Heart left ventricle (tissue), 16 donors: ENCODE data around the gene LIMK2. TPM values are rescaled to one million over a fixed set of nuclear protein-coding genes. Genes with fewer than 3 reads are reported as not detected.

Experiments used
- ATAC-seq, 4 donors: fragments of 200-7000 bp; cut with Tn5 transposase; one replicate each; pipeline ENCODE4 v1.9.1; 2020 to 2022; ENCODE audit warnings: moderate library complexity in 4 of 4, mild to moderate bottlenecking in 3 of 4, moderate number of reproducible peaks in 1 of 4
- DNase-seq, 5 donors: peaks; one replicate each; pipeline ENCODE4 v3.0.0-alpha.2; 2020
- H3K27ac ChIP-seq, 12 donors: fragments of 200-600 bp; sonication (generic) in 4 of 12; one replicate each; pipeline versions ENCODE4 v1.5.0 to v1.8.0; 2016 to 2022; ENCODE audit warnings: mild to moderate bottlenecking in 2 of 12
- H3K27me3 ChIP-seq, 9 donors: fragments of 200-600 bp; sonication (generic) in 2 of 9; one replicate each; pipeline versions ENCODE4 v1.5.1 to v1.8.0; 2016 to 2022; ENCODE audit warnings: mild to moderate bottlenecking in 3 of 9
- H3K36me3 ChIP-seq, 9 donors: fragments of 200-600 bp; sonication (generic) in 2 of 9; one replicate each; pipeline versions ENCODE4 v1.5.0 to v1.8.0; 2018 to 2022; ENCODE audit warnings: mild to moderate bottlenecking in 2 of 9
- H3K4me1 ChIP-seq, 12 donors: fragments of 200-600 bp; sonication (generic) in 4 of 12; one replicate each; pipeline versions ENCODE4 v1.5.0 to v1.8.0; 2016 to 2022; ENCODE audit warnings: mild to moderate bottlenecking in 3 of 12
- H3K4me3 ChIP-seq, 12 donors: fragments of 200-600 bp; sonication (generic) in 4 of 12; one replicate each; pipeline versions ENCODE4 v1.5.0 to v1.8.0; 2017 to 2022; ENCODE audit warnings: mild to moderate bottlenecking in 9 of 12, moderate library complexity in 4 of 12
- H3K9me3 ChIP-seq, 12 donors: fragments of 200-600 bp; sonication (generic) in 4 of 12; one replicate each; pipeline versions ENCODE4 v1.5.0 to v1.8.0; 2016 to 2022; ENCODE audit warnings: mild to moderate bottlenecking in 1 of 12
- CTCF ChIP-seq, 12 donors: fragments of 200-600 bp; sonication (generic) in 4 of 12; IDR thresholded peaks; one replicate each; pipeline versions ENCODE4 v1.5.0 to v1.8.0; 2018 to 2022; ENCODE audit warnings: antibody characterized with exemption in 12 of 12, mild to moderate bottlenecking in 5 of 12
- POLR2A ChIP-seq, 2 donors: fragments of 450-650 bp; IDR thresholded peaks; one replicate each; pipeline ENCODE4 v1.6.1; 2017; ENCODE audit warnings: antibody characterized with exemption in 2 of 2, mild to moderate bottlenecking in 2 of 2, moderate library complexity in 2 of 2
- WGBS, 4 donors: extraction: QIAGEN DNeasy Blood & Tissue Kit in 2 of 4; methylation state at CpG; one replicate each; pipeline versions ENCODE4 v1.1.5 to v1.1.7; 2013 to 2018; 5-methylcytosine and 5-hydroxymethylcytosine counted together
- intact Hi-C, 10 donors: fragments of 100-400 bp; cut with DNase I; formaldehyde crosslinking; loops; one replicate each; pipeline versions ENCODE4 v1.11.1 to v1.14.2; 2022
- polyA plus RNA-seq, 2 donors: library from polyadenylated mRNA; stranded (reverse); fragments of 200-250 nt; gene quantifications; one replicate each; pipeline ENCODE4 v1.2.3, GENCODE V29; 2013
- total RNA-seq, 9 donors: library from RNA; depleted of rRNA in 2 of 9; stranded (reverse); fragments of >200 nt in 2 of 9; fragmentation: NEBNext Ultra II Directional in 3 of 9; extraction: Animal tissue kit (Norgen Biotek cat#: 25700) in 3 of 9; gene quantifications; one replicate each; pipeline versions ENCODE4 v1.1.0 to v1.2.4, GENCODE V29; 2016 to 2023
- donor health status: ischemic (EF 13 %, LVEDD 7.1; RV severe dilation, severe dysfunction).
- donor health status: healthy with polysubstance abuse.
- donor health status: DM: no; HTN: yes; CAD: no.
- donor health status: DM: no; HTN: no; CAD: no.
- donor health status: ischemic (EF 25% LVEDD 6.9; RV normal size, moderate dysfunction).
- donor health status: ischemic (EF 25% LVEDD 5.7; RV mildly dilated, moderate dysfunction).
- donor health status: healthy.
- donor health status: DM: yes; HTN: yes; CAD: no.
- donor health status: ischemic (EF 35%, LVEDD 5.7; RV mildly dilated, moderate dysfunction).
- donor health status: nonischemic (EF 11% LVEDD 7.7; RV severe dilation, severe dysfunction).
- donor health status: DM: yes; HTN: yes; CAD: no.
- donor health status: PGD.
- donor health status: ischemic (EF 29% LVEDD 5.4; RV normal size, mild dysfunction).
- donor health status: nonischemic (EF 23%, LVEDD 6.1; RV moderate dilation, normal function).

The LIMK2 gene
- total and polyA plus RNA-seq, 11 donors: 7.0 to 33.3 (median 9.4) TPM

DNA sequence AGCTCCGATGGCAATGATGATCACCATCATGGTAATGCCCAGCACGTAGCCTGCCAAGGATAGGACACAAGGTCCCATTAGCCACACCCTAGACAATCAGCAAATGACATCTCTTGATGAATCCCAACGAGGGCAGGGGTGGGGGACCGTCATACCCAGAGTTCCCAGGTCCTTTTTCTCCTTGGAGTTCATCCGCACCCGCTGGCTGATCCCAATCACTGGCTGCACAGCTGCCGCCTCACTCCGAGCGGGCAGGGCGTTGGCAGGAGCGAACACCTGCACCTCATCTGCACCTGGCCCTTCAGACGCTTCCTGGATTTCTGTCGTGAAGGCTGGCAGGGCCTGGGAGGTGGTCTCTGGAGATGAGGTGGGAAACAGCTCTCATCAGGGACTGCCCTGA is 77.2 kb downstream of the LIMK2 start:
- no peaks in the 10 kb centered on the region for H3K9me3 ChIP-seq
- DNase-seq (no peak), ATAC-seq (no peak)
- H3K36me3 ChIP-seq: peaks cover 0 to 56% (median 46%) of the 10 kb centered on the region in 9 donors
- peak overlapping the region in 10 of 12 donors; percentile 87 to 99 (median 96) for H3K27ac ChIP-seq
- H3K4me1 ChIP-seq: peaks cover 3 to 80% (median 47%) of the 10 kb centered on the region in 12 donors
- TF ChIP-seq POLR2A (IDR thresholded peaks at IDR 0.05) (no peak), CTCF (IDR thresholded peaks at IDR 0.05) (no peak)
- H3K4me3 ChIP-seq: peak overlapping the region in 7 of 12 donors; percentile 60 to 93 (median 74)
- H3K27me3 ChIP-seq: no peaks in the 10 kb centered on the region
- intact Hi-C loops: no loop called here
- WGBS, 4 donors: 83 to 87% (median 84%) methylated on average over 13 of the region's 13 CpGs

GRCh38 chr22:31290494-31291471 is 78.7 kb downstream of the LIMK2 start:
- Histone ChIP-seq H3K27me3 (no peaks in the 10 kb centered on the region), H3K36me3 (peaks cover 0 to 42% (median 33%) of the 10 kb centered on the region in 9 donors), H3K9me3 (no peaks in the 10 kb centered on the region), H3K4me1 (peaks cover 2 to 80% (median 50%) of the 10 kb centered on the region in 12 donors), H3K4me3 (peak overlapping the region; percentile 43 to 93 (median 70)), H3K27ac (peak overlapping the region; percentile 75 to 99 (median 96))
- ATAC-seq (peak; percentile 90 to 94 (median 92)), DNase-seq (peak; percentile 94 to 98 (median 97))
- TF ChIP-seq POLR2A (IDR thresholded peaks at IDR 0.05) (peak; percentile 85 to 95), CTCF (IDR thresholded peaks at IDR 0.05) (no peak)
- intact Hi-C loops: loop anchor here in 3 of 10 donors (5.0 to 10.0 kb wide), 2 partner anchors 78 to 686 kb away; partner anchors contain the start of genes LIMK2 (in 2 of the 3) and TCN2 (in 1 of the 3)
- 0 to 1% (median 1%) methylated on average over 31 to 95 of the region's 95 CpGs for WGBS, 4 donors

- Histone ChIP-seq H3K4me3 (peak overlapping the region; percentile 43 to 93 (median 70)), H3K4me1 (peaks cover 2 to 80% (median 57%) of the 10 kb centered on the region in 12 donors), H3K36me3 (peaks cover 0 to 33% (median 24%) of the 10 kb centered on the region in 9 donors), H3K27ac (peak overlapping the region; percentile 75 to 99 (median 96)), H3K9me3 (no peaks in the 10 kb centered on the region), H3K27me3 (no peaks in the 10 kb centered on the region)
- ATAC-seq: peak in 1 of 4 donors; percentile 2
- peak in 1 of 5 donors; percentile 24 for DNase-seq
- TF ChIP-seq POLR2A (IDR thresholded peaks at IDR 0.05) (no peak), CTCF (IDR thresholded peaks at IDR 0.05) (no peak)
- intact Hi-C loops: loop anchor here in 4 of 10 donors (2.0 to 10.0 kb wide), 3 partner anchors 21 to 687 kb away; partner anchors contain the start of genes LIMK2 (in 2 of the 4) and TCN2 (in 1 of the 4)
- 0 to 2% (median 1%) methylated on average over 17 to 20 of the region's 20 CpGs for WGBS, 4 donors
Measured at GRCh38 chr22:31291481-31292235, 79.6 kb downstream of the LIMK2 start.
